HG03064 (cell line): ENCODE results near the gene ZNF324B.
"Not testable (repeated sequence)": the region's sequence is repeated elsewhere in the genome, so short reads cannot be mapped to it uniquely, and the experiment has no call there.

Source experiments
- ATAC-seq: cut with Tn5 transposase; IDR thresholded peaks from one replicate; pipeline ENCODE4 v1.9.1; 2021; ENCODE audit warnings: low read depth; ENCODE audit not compliant: unreplicated experiment

ZNF324B gene

GRCh38 chr19:58451358-58452101 is at the start of gene ZNF324B:
ZNF324B (plus strand) TSS chr19:58451622; CDS start chr19:58453702, 2,080 bp downstream.
- peak; percentile 92 for ATAC-seq

GRCh38 chr19:58401840-58402421 is 49.5 kb upstream of the ZNF324B start:
- ATAC-seq, result no peak

GRCh38 chr19:58403920-58404478 is 47.4 kb upstream of the ZNF324B start:
- ATAC-seq, result not testable (repeated sequence)

DNA sequence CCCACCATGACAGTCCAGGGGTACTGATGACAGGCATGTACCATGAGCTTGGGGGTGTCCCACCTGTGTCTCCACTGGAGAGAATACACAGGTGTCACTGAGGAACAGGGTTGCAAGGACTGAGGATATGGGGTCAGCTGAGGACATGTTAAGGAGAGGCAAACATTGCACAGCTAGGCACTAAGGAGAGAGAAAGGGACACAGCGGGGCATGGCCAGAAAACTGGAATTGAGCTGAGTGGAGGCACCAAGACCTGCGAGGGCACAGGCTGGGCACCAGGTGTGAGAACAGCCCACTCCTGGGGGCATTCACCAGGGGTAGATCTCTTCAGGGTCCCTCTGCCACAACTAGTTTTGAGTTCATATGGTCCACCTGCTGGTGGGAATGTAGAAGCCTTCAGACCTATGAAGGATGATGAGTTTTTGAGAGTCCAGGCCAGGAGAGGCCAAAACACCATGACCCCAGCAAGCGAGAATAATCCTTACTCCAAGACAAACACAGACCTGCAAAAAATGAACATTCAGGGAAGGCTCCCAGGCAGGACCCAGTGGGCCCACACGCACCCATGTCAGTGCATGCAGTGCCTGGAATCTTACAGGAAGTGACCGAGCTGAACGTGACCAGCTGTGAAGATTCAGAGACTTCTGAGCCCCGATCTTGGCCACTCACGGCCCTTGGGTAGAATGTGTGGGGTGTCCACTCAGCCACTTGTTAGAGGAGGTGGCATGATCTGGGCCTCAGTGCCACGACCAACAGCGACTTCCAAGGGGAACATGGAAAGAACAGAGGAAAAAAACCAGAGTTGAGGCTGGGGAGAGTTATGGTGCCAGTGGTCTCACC is 44.4 kb upstream of the ZNF324B start:
- no peak for ATAC-seq

DNA sequence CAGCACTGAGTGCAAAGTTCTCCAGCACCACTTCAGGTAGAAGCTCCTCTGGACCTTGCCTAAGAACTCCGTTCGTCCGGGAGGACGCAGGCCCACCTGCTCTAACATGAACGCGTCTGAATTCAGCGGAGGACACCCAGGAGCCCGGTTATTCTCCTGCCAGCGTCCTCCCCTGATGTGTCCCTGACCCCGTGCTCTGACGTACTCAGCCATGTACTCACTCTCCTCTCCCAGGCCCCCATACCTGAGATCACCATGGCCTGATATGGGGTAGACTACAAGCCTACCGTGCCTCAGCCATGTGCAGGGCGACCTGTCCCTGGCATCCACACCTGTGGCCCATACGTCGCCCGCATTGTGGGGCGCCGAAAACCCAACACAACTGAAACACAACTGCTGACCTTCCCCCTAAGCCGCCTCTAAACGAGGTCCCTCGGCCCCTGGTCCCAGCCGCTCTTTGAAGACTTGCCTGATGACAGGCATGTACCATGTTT is 43.7 kb upstream of the ZNF324B start:
- ATAC-seq, result peak; percentile 4

DNA sequence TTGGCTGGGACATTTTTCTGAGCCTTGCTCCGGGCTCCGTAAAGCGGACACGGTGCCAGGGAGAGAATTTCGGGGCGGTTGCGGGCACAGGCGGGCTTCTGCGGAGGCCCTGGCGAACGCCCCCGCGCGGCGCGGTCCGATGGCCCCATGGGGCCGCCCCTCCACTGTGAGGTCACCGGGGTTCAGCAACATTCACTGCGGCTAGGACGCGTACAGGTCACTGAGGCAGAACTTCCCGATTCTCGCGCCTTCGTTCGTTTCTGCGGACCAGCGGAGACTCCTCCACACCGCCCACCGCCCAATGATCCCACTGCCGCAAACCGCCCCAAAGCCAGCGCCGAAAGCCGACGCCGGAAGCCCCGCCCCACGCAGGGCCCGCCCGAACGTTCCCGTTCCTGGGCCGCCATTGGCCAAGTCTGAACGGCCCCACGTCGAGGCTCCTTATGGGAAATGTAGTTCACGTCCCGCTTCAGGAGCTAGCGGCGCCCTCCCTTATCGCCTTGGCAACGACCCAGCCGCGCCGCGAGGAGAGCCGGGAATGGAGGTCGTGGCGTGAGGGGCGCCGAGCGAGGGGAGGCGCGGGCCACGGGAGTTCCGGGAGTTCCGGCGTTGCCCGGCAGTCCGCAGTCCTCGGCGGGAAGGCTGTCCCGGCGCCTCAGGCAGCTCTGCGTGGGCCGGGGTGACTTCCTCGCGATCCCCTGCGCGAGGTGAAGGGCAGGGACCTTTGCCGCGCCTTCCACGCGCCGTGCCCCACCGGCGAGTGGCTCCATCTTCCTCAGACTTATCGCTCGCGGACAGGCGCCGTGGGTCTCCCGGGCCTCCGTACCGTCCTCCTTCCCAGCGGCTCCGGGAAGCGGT is 43.0 kb upstream of the ZNF324B start, which contains the start of gene ZNF584:
ZNF584 (plus strand) TSS at position 498 of the 858 bp plus-strand sequence. CDS start 499 bp downstream, outside the sequence.
- ATAC-seq, result peak; percentile 88

DNA sequence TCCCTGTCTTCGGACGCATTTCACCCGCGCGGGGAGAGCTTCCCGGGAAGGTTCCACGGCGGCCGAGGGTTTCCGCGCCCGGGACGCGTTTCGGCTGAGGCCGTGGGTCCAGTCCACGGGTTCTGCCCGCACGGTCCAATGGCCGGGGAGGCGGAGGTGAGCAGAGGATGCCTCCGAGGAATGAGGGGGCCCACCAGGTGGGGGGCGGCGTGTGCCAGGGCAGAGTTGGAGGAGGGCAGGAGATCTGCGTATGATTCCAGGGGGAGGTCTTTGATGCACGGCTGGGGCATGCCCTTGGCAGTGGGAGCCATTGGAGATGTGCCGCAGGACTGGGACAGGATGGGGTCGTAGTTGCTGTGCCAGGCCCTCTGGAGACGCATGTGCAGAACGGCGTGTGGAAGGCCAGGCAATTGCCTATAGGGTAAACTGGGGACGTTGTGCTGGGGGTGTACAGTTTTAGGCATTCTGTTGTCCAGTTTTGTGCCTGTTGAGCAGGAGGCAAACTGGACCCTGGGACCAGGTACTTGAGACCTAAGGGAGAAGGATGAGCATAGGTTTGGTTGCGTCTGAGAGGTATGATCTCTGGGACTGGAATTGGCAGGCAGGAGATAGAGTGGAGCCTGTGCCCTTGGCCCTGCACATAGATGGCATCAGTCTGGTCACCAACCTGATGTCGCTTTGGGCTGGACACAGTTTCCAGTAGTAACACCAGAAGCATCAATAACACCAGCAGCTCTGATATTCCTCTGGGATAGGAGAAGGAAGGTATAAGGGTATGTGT is 42.2 kb upstream of the ZNF324B start:
- ATAC-seq, result peak; percentile 10

DNA sequence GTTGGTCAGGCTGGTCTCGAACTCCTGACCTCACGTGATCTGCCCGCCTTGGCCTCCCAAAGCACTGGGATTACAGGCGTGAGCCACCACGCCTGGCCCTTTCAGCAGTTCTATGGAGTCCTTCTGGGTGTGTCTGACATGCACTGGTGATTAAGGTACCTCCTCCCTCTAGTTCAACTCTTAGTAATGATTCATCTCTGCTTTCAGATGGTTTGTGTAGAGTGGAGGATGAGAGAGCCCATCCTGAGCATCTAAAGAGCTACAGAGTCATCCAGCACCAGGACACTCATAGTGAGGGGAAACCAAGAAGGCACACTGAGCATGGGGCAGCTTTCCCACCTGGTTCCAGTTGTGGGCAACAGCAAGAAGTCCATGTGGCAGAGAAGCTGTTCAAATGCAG is 34.8 kb upstream of the ZNF324B start:
- ATAC-seq, result no peak

GRCh38 chr19:58417071-58417470 is 34.4 kb upstream of the ZNF324B start:
- ATAC-seq, result no peak

- no peak for ATAC-seq
These were observed 22.8 kb upstream of the ZNF324B start for GRCh38 chr19:58428617-58429016.

DNA sequence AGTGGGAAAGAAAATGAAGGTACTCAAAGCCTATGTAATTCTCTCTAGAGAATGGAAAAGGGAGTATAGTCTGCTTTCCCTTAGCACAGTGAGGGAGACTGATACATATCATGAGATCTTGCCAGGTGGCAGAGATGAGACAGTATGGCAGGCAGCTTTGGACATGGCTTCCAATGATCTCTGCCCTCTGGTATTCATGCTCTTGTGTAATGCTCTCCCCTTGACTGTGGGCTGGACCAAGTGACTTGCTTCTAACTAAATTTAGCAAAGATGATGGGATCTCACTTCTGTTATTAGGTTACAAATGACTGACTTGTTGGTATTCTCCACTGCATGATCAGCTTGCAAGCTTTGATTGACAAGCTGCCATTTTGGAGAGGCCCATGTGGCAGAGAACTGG is 21.7 kb upstream of the ZNF324B start:
- no peak for ATAC-seq

GRCh38 chr19:58434217-58434616 is 17.2 kb upstream of the ZNF324B start:
- ATAC-seq, result no peak

- peak; percentile 94 for ATAC-seq
These were observed 11.6 kb upstream of the ZNF324B start, which contains the start of gene ZNF132 for GRCh38 chr19:58439576-58440554. ZNF132 (minus strand) TSS chr19:58440153; CDS start chr19:58439821, 332 bp downstream.

DNA sequence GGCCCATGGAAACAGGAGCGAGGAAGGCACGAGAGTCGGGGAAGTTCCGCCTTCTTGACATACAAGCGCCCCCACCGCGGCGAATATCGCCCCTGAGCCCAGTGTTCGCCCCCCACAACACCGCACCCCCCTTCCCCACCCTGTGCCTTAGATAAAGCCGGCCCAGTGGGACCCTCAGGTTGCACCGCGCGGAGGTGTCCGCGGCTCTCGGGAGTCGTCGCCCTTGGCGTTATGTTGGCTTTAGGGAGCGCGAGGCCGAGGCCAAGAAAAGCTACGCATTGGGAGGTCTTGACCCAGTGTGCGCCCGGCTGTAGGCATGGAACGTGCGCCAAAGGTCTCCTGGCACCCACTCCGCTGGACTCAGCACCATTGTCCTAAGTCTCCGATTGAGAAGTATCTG is 10.9 kb upstream of the ZNF324B start:
- no peak for ATAC-seq

GRCh38 chr19:58442986-58443385 is 8.4 kb upstream of the ZNF324B start:
- not testable (repeated sequence) for ATAC-seq

GRCh38 chr19:58448860-58449259 is 2.6 kb upstream of the ZNF324B start:
- ATAC-seq, result not testable (repeated sequence)

- not testable (repeated sequence) for ATAC-seq
These were observed 1.4 kb upstream of the ZNF324B start for GRCh38 chr19:58449980-58450379.
